Measurements from ENCODE around the gene SENP1.

SENP1 gene

DNA sequence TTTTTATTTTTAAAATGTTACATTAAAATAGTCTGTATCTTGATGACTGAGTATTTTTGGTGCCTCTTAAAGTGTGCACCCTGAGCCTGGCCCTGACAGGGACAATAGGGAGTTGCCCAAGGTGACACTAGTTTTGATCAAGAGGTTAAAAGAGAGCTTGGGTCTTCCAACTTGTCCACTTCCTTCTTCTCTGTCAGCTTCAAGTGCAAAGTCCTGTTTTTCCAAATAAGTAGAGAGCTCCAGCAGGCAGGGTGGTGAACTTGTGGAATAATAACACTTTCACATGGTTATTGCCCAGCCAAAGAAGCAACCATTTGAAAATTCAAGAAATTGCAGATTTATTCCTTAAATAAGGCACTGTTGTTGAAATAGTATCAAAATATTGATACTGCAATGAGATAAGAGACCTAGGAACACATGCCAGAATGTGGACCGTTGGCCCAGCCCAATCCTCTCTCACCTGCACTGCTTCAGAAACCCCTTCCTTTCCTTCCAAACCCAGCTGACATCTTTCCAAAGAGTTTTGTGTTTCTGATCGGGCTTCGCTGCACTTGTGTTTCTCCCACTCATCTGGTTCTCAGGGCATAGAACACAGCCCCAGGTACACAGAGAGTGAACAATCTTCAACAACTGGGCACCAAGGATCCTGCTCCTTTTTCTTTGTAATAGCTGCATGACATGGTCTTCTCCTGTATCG is 87.8 kb downstream of the SENP1 start:
- no peak for DNase-seq (ENCODE audit: low spot score)

DNA sequence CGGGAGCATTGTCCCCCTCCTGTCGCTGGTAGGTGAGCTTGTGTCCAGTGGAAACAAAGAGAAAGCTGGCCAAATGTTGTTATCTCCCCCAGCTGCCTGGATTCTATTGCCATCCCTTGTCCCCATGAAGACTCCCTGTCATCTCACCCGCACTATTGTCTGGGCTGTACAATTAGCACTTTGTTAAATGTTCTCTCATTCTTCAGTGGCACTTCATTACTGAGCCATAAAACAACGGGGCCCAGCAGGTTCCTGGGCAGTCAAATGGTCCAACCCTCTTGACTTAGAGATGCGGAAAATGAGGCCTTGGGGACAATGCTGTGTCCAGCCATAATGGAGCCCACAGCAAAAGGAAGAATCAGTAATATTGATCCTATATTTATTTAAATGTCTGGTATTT is 88.4 kb downstream of the SENP1 start:
- no peak for DNase-seq (ENCODE audit: low spot score)

DNA sequence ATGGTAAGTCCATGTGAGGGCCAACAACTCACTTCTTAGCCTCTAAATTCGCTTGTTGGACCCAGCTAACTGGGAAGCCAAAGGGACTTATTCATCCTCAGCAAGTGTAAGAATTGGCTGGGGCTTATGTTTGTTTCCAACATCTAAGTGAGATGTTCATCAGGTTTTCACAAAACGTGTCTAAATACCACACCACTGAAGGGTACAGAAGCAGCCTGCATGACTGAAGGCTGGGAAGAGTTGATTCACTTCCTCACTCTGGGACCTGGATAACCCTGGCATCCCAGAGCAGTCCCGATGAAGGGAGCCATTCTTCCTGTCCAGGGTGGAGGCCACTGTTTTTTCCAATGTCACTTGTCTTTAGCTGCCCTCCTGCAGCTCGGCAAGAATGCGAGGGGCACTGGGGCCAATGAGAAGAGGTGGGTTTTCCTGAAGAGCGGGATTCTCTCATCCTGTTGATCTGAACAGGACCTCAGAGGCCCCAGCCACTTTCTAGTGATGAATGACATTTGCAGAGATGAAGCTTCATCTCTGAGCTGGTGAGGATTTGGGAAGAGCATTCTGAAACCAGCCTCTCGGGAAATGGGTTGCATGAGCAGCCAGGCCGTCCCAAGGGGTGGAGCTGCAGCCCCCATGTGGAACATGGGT is 89.4 kb downstream of the SENP1 start:
- DNase-seq (ENCODE audit: low spot score) = no peak

DNA sequence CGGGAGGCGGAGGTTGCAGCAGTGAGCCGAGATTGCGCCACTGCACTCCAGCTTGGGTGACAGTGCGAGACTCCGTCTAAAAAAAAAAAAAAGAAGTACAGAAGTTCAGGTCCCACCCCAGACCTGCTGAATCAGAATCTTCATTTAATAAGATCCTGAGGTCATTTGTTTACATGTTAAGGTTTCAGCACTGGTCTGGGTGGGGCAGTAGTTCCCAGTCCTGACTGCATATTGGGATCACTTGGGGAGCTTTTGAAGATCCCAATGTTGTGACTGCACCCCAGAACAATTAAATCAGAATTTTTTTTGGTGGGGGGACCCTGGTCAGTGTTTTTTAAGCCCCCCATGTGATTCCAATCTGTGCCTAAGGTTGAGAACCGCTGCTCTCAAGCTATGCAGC is 89.9 kb downstream of the SENP1 start:
- no peak for DNase-seq (ENCODE audit: low spot score)

DNA sequence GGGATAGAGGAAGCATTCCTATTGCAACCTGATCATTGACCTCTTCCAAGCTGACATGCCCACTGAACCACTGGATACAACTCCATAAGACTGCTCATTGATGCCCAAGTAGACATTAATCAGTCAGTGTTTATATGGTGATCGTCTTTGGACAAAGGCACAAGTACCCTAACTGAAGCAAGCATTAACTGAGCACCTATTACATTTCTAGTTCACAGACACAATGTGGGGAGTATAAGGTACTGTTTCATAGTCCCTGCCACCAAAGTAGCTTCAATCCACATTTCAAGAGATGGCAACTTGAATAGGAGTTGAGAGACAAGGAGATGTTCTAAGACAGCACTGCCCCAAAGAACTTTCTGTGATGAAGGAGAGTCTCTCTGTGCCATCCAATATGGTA is 90.8 kb downstream of the SENP1 start:
- DNase-seq (ENCODE audit: low spot score) = no peak

DNA sequence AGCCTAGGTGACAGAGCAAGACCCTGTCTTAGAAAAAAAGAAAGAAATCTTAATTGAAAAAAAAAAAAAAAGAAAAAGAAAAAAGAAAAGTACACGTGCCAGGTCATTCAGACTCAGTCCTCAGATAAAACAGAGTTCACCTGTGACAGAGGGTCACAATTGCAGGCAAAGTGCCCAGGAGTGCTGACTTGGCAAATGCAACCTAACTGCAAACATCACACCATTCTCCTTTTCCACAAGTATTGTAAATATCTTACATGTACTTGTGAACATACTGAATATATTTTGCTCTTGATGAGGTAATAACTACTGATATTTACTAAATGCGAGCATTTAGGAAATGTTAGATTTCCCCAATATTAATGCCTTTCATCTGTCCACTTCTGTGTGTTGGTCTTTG is 92.6 kb downstream of the SENP1 start:
- no peak for DNase-seq (ENCODE audit: low spot score)

DNA sequence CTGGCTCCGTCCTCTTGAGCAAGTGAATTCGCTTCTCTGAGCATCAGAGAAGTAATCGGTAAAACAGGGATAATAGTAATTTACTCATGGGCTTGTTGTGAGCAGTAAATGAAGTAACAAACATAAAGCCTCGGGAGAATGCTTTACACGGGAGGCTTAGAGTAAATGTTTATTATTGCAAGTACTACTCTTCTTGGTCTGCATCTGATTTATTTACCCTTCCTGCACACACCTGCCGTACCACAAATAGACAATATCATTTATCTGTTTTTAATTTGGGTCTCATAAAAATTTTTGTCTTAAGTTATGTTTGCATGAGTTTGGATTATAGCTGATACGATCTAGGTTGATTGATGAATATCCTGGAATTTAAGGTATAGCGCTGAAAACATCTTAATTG is 93.8 kb downstream of the SENP1 start:
- DNase-seq (ENCODE audit: low spot score) = no peak

DNA sequence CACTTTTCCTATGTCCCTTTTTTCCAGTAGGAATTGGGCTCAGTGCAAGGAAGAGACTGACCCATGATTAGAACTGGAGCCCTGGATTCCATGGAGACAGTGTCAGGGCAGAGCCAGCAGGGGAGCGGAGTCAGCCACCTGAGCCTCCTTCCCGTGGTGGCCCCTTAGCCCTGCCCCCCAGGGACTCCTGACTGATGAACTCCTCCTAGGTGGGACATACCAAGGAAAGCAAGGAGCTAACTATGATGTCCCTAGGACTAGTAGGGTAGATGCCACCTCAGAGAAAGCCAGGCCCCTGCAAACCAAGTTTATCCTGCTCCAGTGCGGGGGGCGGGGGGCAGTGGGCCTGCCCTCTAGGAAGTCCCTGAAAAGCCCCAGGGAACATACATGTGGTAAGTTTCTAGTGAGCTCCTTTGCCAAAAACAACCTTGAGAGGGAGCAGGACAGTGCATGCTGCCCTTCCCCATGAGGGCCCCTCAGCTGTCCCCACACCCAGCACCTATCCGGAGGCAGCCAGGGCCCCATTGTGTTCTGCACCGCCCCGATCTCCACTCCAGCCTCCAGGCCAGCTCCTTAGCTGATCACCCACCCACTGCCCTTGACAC is 95.4 kb downstream of the SENP1 start:
- no peak for DNase-seq (ENCODE audit: low spot score)

DNA sequence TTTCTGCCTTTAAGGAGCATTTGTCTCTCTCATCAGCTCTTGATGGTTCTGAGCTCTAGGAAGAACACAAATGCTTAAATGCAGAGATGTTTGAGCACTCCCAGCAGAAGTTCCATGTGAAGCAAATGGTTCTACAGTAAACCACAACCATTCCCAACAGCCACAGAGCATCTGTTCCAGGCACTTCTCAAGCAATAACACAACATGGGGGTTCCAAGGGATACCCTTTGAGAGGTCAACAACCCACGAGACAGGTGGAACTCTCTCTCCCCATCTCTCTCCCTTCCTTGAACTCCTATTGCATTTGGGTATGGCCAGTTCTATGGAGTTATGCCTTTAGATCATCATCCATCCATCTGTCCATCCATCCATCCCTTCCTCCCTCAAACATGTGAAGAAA is 96.4 kb downstream of the SENP1 start:
- no peak for DNase-seq (ENCODE audit: low spot score)

DNA sequence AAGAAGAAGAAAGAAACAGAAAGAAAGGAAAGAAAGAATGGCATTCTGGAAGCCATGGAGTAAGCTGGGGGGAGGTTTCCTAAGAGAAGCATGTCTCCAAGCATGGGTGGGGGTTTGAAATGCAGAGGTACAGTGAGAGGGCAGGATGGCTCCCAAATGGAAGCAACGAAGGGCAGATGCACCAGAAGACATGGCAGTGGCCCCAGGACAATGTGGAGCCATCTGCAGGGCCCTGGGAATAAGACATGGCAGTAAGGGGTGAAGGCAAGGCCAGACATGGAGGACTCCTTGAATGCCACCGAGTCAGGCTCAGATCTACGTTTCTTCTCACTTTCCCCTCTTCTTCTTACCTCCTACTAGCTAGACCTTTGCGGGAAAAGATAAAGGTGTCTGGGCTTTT is 96.9 kb downstream of the SENP1 start:
- no peak for DNase-seq (ENCODE audit: low spot score)

DNA sequence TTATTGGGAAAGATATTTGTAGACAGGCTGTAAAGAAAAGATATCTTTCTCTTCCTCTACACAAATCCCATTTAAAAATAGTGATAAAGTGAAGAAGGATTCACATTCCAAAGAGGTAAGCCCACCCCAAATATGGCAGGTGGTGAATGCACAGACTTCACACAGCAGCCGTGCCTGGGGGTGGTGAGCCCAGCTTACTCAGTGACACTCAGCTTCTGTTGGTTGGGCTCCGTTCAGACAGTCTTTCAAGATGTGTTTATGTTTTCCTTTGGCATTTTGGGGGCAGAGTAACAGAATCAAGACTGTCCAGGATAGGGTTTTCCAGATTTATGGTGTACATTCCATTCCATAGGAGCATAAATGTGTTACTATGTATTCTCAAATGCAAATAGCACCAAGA is 97.5 kb downstream of the SENP1 start:
- no peak for DNase-seq (ENCODE audit: low spot score)

DNA sequence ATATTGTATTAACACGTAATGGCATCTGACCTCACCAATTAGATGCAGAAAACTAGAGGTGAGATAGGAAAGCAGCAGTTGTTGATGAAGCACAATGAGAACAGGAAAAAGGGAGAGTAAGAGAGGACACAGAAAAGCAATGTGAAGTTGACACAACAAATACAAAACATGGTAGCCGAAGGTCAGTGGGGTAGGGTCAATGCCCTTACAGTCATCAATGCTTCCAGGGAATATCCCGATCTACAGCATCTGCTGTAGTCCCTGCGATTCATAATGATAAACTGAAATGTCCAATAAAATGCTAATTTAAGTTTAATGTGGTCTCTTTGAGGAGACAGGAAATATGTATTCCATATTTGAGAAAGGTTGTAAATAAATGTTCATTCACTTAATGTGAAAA is 98.7 kb downstream of the SENP1 start:
- no peak for DNase-seq (ENCODE audit: low spot score)

DNA sequence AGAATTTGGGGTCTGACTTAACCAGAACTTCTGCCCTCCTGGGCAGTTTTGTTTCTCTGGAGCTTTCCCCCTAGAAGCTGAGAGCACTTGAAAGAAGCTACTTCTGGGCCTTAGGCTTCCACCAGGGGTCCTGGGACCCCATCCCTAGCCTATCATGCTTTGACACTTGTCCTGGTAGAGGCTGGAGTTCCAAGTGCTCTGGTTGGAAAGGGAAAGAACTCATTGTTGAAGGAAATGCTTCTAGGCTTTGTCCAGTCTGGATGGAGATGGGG is 100.2 kb downstream of the SENP1 start:
- DNase-seq (ENCODE audit: low spot score) = no peak

DNA sequence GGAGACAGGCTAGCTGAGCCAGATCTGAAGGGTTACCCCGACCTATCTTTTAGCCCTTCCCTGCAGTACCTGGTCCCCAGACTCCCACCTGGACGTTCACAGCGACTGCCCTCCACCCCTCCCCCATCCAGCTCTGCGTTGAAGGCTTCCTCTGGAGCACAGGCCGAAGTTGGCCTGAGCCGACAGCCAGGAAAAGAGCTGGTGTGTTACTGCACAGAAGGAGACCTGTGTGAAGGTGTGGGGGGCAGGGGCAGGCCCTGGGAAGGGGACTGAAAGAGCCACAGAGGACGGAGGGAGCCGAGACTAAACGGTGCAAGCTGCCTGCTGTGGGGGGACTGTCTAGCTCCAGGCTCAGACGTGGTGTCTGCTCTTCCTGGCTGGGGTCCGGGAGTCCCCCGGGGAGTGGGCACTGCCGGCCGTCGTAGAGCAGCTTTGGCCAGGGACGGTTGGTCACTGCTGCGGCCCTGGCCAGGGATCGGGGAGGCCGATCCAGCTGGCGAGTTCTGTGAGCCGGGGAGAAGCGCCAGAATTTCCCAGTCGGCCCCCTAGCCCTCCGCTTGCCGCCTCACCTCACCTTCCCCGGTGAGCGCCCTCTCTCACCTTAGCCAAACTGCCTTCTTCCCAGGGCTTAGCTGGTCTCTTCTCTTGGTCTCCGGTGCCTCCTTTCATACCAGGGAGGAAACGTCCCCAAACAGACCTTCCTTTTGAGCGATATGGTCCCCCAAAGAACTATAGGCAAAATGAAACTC is 100.7 kb downstream of the SENP1 start:
- no peak for DNase-seq (ENCODE audit: low spot score)

DNA sequence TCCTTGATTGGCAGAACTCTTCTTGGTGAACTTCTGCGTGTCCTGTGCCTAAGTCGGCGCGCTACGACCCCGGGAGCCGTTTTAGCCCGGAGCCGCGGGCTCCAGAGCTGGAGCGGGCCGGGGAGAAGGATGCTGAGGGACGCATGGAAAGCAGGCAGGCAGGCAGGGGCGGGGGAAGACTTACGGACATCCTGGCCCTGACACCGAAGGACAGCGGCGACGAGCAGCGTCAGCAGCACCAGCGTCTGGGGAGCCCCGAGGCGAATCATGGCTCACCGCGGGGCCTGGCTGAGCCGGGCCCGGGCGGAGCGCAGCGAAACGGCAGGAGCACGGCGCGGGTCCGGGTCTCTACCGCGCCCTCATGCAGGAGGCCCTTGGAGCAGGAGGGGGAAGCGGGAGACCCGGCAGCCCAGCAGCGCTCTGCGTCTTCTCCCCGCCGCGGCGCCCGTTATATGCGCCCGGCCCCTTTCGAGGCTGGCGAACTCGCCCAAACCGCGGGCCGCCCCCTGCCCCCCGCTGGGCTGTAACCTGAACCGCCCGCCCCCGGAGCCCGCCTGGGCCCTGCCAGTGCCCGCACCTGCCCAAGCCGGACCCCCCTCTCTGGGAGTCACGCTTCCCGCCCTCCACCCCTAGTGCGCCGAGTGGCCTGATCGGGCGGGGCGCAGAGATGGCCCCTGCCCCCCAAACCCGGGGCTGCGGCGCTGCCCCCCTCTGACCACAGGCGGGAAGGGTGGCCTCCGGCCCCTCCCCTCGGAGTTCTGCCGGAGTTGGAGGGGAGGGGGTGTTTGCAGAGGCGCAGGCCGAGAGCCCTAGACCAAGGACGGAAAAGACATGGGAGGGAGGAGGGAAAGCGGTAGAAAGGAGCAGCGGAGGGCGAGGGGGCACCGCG is 101.6 kb downstream of the SENP1 start, which contains the start of gene COL2A1:
TSS of gene COL2A1 (minus strand) at position 424 of the 889 bp plus-strand sequence. CDS start at position 269, 155 bp downstream.
- peak; percentile 98 for DNase-seq (ENCODE audit: low spot score)

DNA sequence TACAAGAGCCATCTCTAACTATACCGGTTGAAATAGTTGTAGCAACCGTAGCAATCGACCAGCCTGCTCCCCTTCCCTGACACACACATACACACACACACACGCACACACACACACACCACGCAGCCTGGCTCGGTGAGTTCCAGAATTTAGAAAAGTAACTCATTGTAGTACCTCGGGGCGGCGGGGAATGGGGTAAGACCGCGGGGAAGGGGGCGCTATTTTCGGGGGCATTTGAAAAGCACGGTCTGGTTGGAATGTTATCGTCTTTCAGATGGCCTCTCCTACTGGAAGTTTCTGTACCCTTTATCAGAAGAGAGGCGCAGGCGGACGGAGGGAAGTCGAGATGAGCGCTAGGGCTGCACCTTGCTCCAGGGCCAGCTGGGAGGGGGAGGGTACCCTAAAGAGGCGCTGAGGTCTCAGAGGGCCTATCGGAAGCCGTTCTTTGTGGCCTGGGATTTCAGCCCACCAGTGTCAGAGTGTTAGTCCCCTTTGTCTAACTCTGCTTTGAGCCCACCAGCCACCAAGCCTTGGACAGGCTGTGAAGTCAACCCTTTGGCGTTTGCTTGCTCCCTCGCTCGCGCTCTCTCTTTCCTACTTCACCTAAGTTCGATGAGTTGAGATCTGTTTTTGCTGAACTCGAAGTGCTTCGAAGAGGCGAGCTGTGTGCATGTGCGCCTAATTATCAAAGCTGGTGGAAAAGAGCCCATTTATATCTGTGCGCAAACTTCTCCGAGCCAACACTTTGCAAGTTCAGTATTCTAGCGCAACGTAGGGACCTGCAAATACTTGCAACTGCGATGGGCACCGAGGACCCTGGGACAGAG is 102.4 kb downstream of the SENP1 start:
- DNase-seq (ENCODE audit: low spot score) = peak; percentile 75

DNA sequence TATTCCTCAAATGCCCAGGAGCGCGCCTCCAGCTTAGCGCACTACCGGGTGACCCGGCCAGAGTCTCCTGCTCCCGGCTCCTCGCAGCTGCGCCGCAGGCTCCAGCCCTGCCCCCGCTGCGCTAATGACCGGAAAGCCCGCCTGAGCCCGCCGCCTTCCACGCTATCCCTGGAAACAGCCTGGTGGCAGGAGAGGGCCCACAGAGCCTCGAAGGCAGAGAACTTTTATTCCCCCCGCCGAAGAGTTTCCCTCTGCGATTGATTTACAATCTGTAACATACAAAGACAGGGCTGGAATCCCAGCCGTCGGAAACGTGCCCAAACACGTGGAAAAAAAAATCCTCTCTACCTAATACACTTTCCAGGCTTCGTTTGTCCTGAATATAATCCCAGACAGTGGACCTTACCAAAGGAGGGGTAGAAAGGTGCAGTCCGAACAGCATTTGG is 103.1 kb downstream of the SENP1 start:
- DNase-seq (ENCODE audit: low spot score) = peak; percentile 85

DNA sequence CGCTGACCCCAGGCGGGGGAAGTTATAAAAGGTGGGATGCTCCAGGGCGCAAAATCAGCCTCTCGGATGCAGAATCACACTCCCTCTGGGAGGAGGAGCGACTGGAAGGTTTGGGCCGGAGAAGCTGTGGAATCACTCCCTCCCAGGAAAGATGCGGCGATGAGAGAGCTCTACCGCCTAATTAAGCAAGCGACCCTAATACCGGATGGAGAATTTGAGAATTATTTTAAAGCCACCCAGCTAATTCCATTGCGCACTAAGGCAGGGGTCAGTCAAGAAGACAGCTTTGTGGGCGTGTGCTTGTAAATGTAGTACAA is 103.5 kb downstream of the SENP1 start:
- DNase-seq (ENCODE audit: low spot score) = no peak

DNA sequence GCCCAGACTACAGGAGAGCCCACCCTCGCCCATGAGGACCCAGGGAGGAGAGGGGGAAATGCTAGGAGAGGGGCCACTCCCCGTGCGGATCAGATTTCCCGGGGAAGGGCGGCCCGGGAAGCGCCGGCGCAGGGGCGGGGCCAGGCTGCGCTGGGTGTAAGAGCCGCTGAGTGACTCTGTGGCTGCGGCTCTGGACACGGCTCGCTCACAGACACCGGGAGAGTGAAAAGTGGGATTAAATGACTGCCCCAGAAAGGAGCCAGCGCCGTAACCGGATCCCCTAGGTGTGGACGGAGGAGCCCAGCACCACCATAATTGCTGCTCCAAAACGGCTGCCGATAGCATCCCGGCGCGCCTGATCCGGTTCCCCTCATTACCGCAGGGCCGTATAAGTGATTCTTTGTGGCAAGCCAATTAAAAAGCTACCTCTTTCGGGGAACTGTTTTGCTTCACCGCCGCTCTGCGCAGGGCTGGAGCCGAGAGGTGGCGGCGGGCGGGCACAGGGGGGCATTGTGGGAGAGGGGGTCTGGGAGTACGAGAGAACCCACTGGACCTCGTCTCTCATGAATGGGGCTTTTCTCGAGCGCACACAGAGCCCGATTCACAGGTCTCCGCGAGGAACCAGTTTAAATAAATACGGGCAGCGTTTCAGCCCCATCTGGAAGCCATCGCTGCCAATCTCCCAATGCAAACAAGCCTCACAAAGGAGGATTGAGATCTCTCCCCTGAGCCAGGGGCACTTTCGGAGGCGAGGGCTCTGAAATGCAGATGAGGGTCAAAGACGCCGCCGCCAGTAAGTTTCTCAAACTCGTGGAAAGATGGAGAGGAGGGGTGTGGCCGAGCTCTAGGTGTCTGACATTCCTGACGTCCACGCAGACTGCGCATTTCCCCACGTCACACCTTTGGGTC is 104.1 kb downstream of the SENP1 start:
- peak; percentile 89 for DNase-seq (ENCODE audit: low spot score)

DNA sequence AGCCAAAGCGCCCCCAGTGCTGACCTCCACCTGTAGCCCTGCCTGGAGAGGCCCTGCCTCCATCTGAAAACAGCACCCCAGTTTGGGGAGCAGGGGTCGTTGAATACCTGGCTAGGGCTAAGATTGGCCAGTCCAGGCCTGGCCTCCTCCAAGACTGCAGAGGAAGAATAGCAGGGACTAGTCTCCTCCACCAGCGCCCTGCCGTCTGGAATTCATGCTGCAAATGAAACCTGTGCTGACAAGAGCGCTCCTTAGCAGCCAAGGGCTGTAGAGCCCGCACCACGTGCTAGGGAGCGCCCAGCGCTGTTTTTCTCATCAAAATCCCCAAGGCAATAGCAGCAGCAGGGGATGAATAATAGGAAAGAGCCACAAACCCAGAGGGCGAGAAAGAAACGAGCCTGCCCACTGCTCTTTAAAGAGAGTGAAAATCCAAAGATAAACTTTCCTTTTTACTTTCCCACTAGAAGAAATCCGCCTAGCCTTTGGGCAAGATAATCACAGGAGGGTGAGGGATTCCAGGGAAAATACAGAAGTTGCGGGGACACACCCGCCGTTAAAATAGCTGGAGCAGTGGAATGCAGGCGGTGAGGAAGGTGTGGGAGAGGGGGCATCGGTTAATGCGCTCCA is 104.9 kb downstream of the SENP1 start:
- DNase-seq (ENCODE audit: low spot score) = peak; percentile 75

Data from ecto neural progenitor cell (in vitro differentiated cells).